GM21619 (cell line): ENCODE results near the gene YIPF6.
"Not testable (repeated sequence)": the region's sequence is repeated elsewhere in the genome, so short reads cannot be mapped to it uniquely, and the experiment has no call there.

Experiments used
- ATAC-seq: cut with Tn5 transposase; IDR thresholded peaks from one replicate; pipeline ENCODE4 v1.9.1; 2021; ENCODE audit not compliant: unreplicated experiment

YIPF6 gene, protein sequence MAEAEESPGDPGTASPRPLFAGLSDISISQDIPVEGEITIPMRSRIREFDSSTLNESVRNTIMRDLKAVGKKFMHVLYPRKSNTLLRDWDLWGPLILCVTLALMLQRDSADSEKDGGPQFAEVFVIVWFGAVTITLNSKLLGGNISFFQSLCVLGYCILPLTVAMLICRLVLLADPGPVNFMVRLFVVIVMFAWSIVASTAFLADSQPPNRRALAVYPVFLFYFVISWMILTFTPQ

GRCh38 chrX:68498508-68499379 lies at the start of gene YIPF6:
TSS of gene YIPF6 (plus strand) at chrX:68499051. CDS start at chrX:68499067, 16 bp downstream.
- ATAC-seq, result peak; percentile 99

- ATAC-seq, result no peak
These were observed 47.1 kb upstream of the YIPF6 start for GRCh38 chrX:68451720-68452119.

- no peak for ATAC-seq
These were observed 44.2 kb upstream of the YIPF6 start for GRCh38 chrX:68454476-68455150.

GRCh38 chrX:68455151-68455510 lies 43.7 kb upstream of the YIPF6 start:
- ATAC-seq, result no peak

GRCh38 chrX:68461093-68461492 lies 37.8 kb upstream of the YIPF6 start:
- ATAC-seq, result no peak

GRCh38 chrX:68461576-68461975 lies 37.3 kb upstream of the YIPF6 start:
- ATAC-seq, result no peak

DNA sequence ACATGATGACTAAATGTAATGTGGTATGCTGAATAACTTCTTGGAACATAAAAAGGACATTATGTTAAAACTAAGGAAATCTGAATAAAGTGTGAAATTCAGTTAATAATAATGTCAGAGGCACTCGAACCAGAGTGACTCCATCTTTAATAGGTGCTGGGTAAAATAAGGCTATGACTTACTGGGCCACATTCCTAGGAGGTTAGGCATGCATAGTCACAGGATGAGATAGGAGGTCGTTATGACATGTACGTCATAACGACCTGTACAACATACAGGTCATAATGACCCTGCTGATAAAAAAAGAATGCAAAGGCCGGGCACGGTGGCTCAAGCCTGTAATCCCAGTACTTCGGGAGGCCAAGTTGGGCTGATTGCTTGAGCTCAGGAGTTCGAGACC lies 36.7 kb upstream of the YIPF6 start:
- no peak for ATAC-seq

GRCh38 chrX:68462653-68463052 lies 36.2 kb upstream of the YIPF6 start:
- no peak for ATAC-seq

DNA sequence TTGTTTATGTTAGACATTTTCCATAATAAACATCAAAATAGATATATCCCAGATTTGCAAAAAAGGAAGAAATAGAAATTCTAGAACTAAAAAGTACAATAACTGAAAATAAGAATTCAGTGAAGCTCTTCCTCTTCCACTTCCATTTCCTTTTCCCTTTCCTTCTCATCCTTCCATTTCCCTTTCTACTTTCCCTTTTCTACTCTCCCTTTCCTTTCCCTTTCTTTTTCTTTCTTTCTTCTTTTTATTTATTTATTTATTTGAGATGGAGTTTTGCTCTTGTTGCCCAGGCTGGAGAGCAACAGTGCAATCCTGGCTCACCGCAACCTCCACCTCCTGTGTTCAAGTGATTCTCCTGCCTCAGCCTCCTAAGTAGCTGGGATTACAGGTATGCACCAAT lies 35.0 kb upstream of the YIPF6 start:
- ATAC-seq, result no peak

GRCh38 chrX:68464796-68465195 lies 34.1 kb upstream of the YIPF6 start:
- ATAC-seq, result no peak

DNA sequence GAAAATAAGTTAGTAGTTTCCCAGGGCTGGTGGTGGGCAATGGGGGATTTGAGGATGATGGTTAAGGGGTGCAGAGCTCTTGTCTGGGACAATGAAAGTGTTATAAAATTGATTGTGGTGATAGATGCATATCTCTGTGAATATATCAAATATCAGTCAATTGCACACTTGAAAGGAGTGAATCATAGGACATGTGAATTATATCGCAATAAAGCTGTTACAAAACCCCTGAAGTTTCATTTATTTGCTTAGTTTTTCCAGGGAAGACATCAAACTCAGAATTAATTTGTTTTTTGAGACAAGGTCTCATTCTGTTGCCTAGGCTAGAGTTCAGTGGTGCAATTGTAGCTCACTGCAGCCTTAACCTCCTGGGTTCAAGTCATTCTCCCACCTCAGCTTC lies 17.9 kb upstream of the YIPF6 start:
- ATAC-seq, result no peak

- not testable (repeated sequence) for ATAC-seq
These were observed 12.7 kb upstream of the YIPF6 start for GRCh38 chrX:68486198-68486597.

GRCh38 chrX:68487254-68487653 lies 11.6 kb upstream of the YIPF6 start:
- no peak for ATAC-seq

DNA sequence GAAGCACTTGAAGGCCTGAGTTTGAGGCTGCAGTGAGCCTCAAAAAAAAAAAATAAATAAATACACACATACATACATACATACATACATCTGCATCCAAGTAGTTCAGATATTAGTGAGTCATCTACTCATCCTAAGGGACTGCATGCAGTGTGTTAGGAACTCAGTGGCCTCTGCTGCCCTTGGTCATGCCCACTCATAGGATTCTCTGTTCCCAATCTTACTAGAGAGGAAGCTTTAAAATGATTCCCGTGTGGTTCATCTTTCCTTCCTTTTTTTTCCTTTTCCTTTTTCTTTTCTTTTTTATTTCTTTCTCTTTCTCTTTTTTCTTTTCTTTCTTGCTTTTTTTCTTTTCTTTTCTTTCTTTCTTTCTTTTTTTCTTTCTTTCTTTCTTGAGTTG lies 10.9 kb upstream of the YIPF6 start:
- no peak for ATAC-seq

GRCh38 chrX:68488657-68489056 lies 10.2 kb upstream of the YIPF6 start:
- no peak for ATAC-seq

DNA sequence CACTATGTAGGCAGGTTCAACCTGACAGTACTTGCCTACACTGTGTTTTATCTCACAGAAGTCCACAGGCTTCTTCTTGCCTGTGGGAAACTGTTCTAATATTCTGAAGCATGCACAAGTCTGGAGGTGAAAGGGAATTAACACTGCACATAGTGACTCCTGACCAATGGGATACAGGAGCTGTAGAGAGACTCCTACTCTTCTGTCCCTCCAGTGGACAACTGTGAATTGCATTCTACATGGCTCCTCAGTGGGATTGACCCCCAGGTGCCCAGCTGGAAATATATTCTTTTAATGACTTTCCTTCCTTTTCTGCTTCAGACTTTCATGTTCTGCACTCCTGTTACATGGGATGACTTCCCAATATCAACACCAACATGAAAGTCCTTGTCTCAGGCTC lies 8.2 kb upstream of the YIPF6 start:
- no peak for ATAC-seq

- no peak for ATAC-seq
These were observed 6.3 kb upstream of the YIPF6 start for GRCh38 chrX:68492583-68492982.

GRCh38 chrX:68493776-68494175 lies 5.1 kb upstream of the YIPF6 start:
- ATAC-seq, result not testable (repeated sequence)

GRCh38 chrX:68498044-68498507 lies 775 bp upstream of the YIPF6 start:
- ATAC-seq, result no peak

GRCh38 chrX:68499543-68500504 lies 973 bp downstream of the YIPF6 start:
- no peak for ATAC-seq
